CD4-positive, alpha-beta T cell (primary cell): ENCODE results near the gene LSM11. TPM values are rescaled to one million over a fixed set of nuclear protein-coding genes. Genes with fewer than 3 reads are reported as not detected.

ENCODE experiments used
- ATAC-seq: fragments of 200-7000 bp; cut with Tn5 transposase; one replicate; pipeline ENCODE4 v1.10.0; 2022; ENCODE audit warnings: mild to moderate bottlenecking; ENCODE audit not compliant: poor library complexity
- CTCF ChIA-PET: fragments of 350-600 bp; sonication (Branson Sonifier 250); formaldehyde crosslinking; loops from one replicate; lab custom pipeline; 2021; ENCODE audit warnings: antibody characterized with exemption, inconsistent platforms; lab: Charles Lee
- POLR2A ChIA-PET: fragments of 350-600 bp; sonication (Branson Sonifier 250); formaldehyde crosslinking; loops from one replicate; lab custom pipeline; 2021; ENCODE audit warnings: antibody characterized with exemption, inconsistent platforms; lab: Charles Lee
- DNase-seq, 14 experiments: peaks; one replicate each; pipeline ENCODE4 v3.0.0-alpha.2; 2013 to 2020; ENCODE audit warnings: mixed read lengths in 2 of 14
- H3K27ac ChIP-seq, 2 donors: one replicate each; pipeline versions ENCODE4 v1.5.1 to v1.7.0; 2013; ENCODE audit warnings: low read length in 2 of 2, low read depth in 1 of 2, mild to moderate bottlenecking in 1 of 2
- H3K27me3 ChIP-seq, 2 experiments: 1 replicate in 1 of 2; 2 replicates in 1 of 2; pipeline versions ENCODE4 v1.6.1 to v1.7.0; 2013; ENCODE audit warnings: low read length in 2 of 2, control low read depth in 1 of 2, mild to moderate bottlenecking in 1 of 2, moderate library complexity in 1 of 2; ENCODE audit not compliant: insufficient read depth in 2 of 2, control insufficient read depth in 1 of 2
- H3K36me3 ChIP-seq: one replicate; pipeline ENCODE4 v1.6.1; 2013; ENCODE audit warnings: low read length, control low read depth; ENCODE audit not compliant: insufficient read depth
- H3K4me1 ChIP-seq: one replicate; pipeline ENCODE4 v1.6.1; 2013; ENCODE audit warnings: low read length, control low read depth; ENCODE audit not compliant: insufficient read depth
- H3K4me3 ChIP-seq: one replicate; pipeline ENCODE4 v1.5.1; 2013; ENCODE audit warnings: mild to moderate bottlenecking, low read length, moderate library complexity
- H3K9me3 ChIP-seq, 2 experiments: 1 replicate in 1 of 2; 2 replicates in 1 of 2; pipeline versions ENCODE4 v1.6.1 to v1.7.0; 2013; ENCODE audit warnings: low read length in 2 of 2, mild to moderate bottlenecking in 2 of 2, control low read depth in 1 of 2, moderate library complexity in 1 of 2; ENCODE audit not compliant: control insufficient read depth in 1 of 2, insufficient read depth in 1 of 2
- H3K27ac Mint-ChIP-seq: one replicate; pipeline ENCODE4 v1.8.0; 2020; ENCODE audit warnings: mixed read lengths
- H3K27me3 Mint-ChIP-seq: one replicate; pipeline ENCODE4 v1.8.0; 2021; ENCODE audit warnings: mixed read lengths
- H3K36me3 Mint-ChIP-seq: one replicate; pipeline ENCODE4 v1.8.0; 2021; ENCODE audit warnings: low read depth, mixed read lengths
- H3K4me1 Mint-ChIP-seq: one replicate; pipeline ENCODE4 v1.8.0; 2021; ENCODE audit warnings: low read depth, mixed read lengths
- H3K4me3 Mint-ChIP-seq: one replicate; pipeline ENCODE4 v1.8.0; 2020; ENCODE audit warnings: mild to moderate bottlenecking, mixed read lengths
- H3K9me3 Mint-ChIP-seq: one replicate; pipeline ENCODE4 v1.8.0; 2020; ENCODE audit warnings: mixed read lengths
- intact Hi-C, 2 experiments: fragments of 100-400 bp; cut with DNase I in 1 of 2; cut with micrococcal nuclease in 1 of 2; formaldehyde crosslinking; loops; one replicate each; pipeline versions ENCODE4 v1.15.1 to v1.9.0; 2023 to 2025; cut with DNase I, micrococcal nuclease
- total RNA-seq, 174 experiments: library from RNA in 2 of 174; stranded (reverse) in 2 of 174; gene quantifications; one replicate each; pipeline ENCODE4 v1.2.3 and lab custom pipeline; 2021 to 2026
- TF ChIP-seq, protein P1 (sequence below): fragments of 200-600 bp; IDR thresholded peaks from one replicate; pipeline ENCODE4 v1.8.0; 2022; ENCODE audit warnings: antibody characterized with exemption, mild to moderate bottlenecking

The LSM11 gene
- total RNA-seq, 2 experiments from 2014 or later = 0.49 to 0.70 TPM

DNA sequence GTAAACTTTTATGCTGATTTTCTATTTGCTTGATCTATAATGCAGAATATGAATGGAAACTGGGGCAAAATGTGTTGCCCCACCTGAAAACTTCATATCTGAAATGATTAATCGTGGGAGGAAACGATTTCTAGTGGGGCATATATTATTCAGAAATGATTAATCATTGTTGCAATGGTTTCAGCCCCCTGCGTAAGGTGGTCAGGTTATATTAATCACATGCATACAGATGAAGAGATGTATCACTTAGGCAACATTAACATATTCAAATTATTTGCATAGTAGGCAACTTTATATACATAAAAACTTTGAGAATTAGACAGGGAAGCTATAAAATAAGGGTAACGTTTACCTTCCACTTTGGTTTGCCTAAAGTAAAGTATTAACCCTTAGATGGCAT is 49.8 kb downstream of the LSM11 start:
- intact Hi-C loops = no loop called here
- TF ChIP-seq, protein P1, sequence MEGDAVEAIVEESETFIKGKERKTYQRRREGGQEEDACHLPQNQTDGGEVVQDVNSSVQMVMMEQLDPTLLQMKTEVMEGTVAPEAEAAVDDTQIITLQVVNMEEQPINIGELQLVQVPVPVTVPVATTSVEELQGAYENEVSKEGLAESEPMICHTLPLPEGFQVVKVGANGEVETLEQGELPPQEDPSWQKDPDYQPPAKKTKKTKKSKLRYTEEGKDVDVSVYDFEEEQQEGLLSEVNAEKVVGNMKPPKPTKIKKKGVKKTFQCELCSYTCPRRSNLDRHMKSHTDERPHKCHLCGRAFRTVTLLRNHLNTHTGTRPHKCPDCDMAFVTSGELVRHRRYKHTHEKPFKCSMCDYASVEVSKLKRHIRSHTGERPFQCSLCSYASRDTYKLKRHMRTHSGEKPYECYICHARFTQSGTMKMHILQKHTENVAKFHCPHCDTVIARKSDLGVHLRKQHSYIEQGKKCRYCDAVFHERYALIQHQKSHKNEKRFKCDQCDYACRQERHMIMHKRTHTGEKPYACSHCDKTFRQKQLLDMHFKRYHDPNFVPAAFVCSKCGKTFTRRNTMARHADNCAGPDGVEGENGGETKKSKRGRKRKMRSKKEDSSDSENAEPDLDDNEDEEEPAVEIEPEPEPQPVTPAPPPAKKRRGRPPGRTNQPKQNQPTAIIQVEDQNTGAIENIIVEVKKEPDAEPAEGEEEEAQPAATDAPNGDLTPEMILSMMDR = no peak
- Mint-ChIP-seq H3K27ac (no peak overlapping the region), H3K9me3 (no peaks in the 10 kb centered on the region), H3K36me3 (peaks cover 77% of the 10 kb centered on the region), H3K4me3 (no peak overlapping the region), H3K27me3 (no peaks in the 10 kb centered on the region), H3K4me1 (no peaks in the 10 kb centered on the region)
- ChIA-PET POLR2A (no interaction called here), CTCF (no interaction called here)
- Histone ChIP-seq H3K4me1 (no peaks in the 10 kb centered on the region), H3K4me3 (no peak overlapping the region), H3K36me3 (peaks cover 46% of the 10 kb centered on the region), H3K9me3 (no peaks in the 10 kb centered on the region), H3K27me3 (no peaks in the 10 kb centered on the region), H3K27ac (no peak overlapping the region)
- DNase-seq = no peak
- no peak for ATAC-seq

DNA sequence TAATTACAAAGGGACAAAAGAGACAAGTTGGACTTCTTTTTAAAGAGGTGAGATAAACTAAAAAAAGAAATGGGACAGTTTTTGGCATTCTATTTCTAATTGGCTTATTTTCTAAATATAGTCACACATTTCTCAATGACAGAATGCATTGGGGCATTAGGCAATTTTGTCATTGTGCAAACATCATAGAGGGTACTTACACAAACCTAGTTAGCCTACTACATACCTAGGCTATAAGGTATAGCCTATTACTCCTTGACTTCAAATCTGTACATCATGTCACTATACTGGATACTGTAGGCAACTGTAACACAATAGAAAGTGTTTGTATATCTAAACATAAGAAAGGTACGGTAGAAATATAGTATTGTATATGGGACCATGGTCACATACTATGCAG is 56.1 kb downstream of the LSM11 start:
- no peaks in the 10 kb centered on the region for H3K9me3 Mint-ChIP-seq

DNA sequence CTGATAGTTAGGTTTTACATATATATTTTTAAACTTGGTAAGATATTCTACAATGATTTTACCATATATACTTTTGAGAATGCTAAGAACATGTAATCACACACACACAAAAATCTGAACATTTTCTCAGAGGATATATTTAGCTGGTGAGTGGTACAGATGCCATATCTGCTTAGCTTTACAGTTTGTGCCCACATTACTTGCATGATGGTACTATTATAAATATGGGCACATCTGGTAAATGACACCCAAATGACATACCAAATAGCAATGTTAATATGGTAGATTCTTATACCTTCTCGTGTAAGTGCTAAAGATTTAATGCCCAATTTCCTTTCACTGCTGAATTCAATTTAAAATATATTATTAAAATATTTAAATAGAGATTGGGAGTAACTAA is 56.6 kb downstream of the LSM11 start:
- ChIA-PET CTCF (no interaction called here), POLR2A (no interaction called here)
- no peak overlapping the region for H3K4me3 ChIP-seq
- no peak for ATAC-seq
- H3K27ac Mint-ChIP-seq = no peak overlapping the region
- no peaks in the 10 kb centered on the region for H3K27me3 Mint-ChIP-seq
- intact Hi-C loops = no loop called here
- peaks cover 35% of the 10 kb centered on the region for H3K36me3 ChIP-seq
- H3K9me3 Mint-ChIP-seq = no peaks in the 10 kb centered on the region
- H3K9me3 ChIP-seq = no peaks in the 10 kb centered on the region
- no peak overlapping the region for H3K27ac ChIP-seq
- no peaks in the 10 kb centered on the region for H3K4me1 Mint-ChIP-seq
- H3K4me1 ChIP-seq = no peaks in the 10 kb centered on the region
- TF ChIP-seq, protein P1 = no peak
- peaks cover 53% of the 10 kb centered on the region for H3K36me3 Mint-ChIP-seq
- DNase-seq = no peak
- no peaks in the 10 kb centered on the region for H3K27me3 ChIP-seq
- no peak overlapping the region for H3K4me3 Mint-ChIP-seq

More for the DNA sequence above, 56.1 kb downstream of the LSM11 start:
- ChIA-PET CTCF (no interaction called here), POLR2A (no interaction called here)
- Histone ChIP-seq H3K9me3 (no peaks in the 10 kb centered on the region), H3K4me3 (no peak overlapping the region), H3K36me3 (peaks cover 33% of the 10 kb centered on the region), H3K27me3 (no peaks in the 10 kb centered on the region), H3K27ac (no peak overlapping the region), H3K4me1 (no peaks in the 10 kb centered on the region)
- H3K27ac Mint-ChIP-seq = no peak overlapping the region
- no peaks in the 10 kb centered on the region for H3K27me3 Mint-ChIP-seq
- no peak overlapping the region for H3K4me3 Mint-ChIP-seq
- peaks cover 55% of the 10 kb centered on the region for H3K36me3 Mint-ChIP-seq
- H3K4me1 Mint-ChIP-seq = no peaks in the 10 kb centered on the region
- intact Hi-C loops = no loop called here
- TF ChIP-seq, protein P1 = no peak
- DNase-seq = no peak
- ATAC-seq = no peak
